HPDE6-E6E7 (cell line): ENCODE results near the gene LPIN1.

Source experiments
- DNase-seq: peaks from one replicate; pipeline ENCODE4 v3.0.0; 2011; ENCODE audit warnings: missing footprints; ENCODE audit errors: extremely low spot score

Gene LPIN1

GRCh38 chr2:11866358-11867335 is 120.2 kb downstream of the LPIN1 start:
- no peak for DNase-seq

GRCh38 chr2:11867926-11868325 is 121.5 kb downstream of the LPIN1 start:
- DNase-seq = peak; percentile 71

- DNase-seq = no peak
Observed at GRCh38 chr2:11869391-11869991, 123.1 kb downstream of the LPIN1 start.

- no peak for DNase-seq
Observed at GRCh38 chr2:11870064-11870463, 123.6 kb downstream of the LPIN1 start.

- DNase-seq = no peak
Observed at GRCh38 chr2:11870584-11870983, 124.2 kb downstream of the LPIN1 start.

- no peak for DNase-seq
Observed at GRCh38 chr2:11871421-11871820, 125.0 kb downstream of the LPIN1 start.

GRCh38 chr2:11872247-11872947 is 126.0 kb downstream of the LPIN1 start:
- DNase-seq = no peak

- no peak for DNase-seq
Observed at GRCh38 chr2:11872948-11873269, 126.5 kb downstream of the LPIN1 start.

GRCh38 chr2:11873356-11874154 is 127.1 kb downstream of the LPIN1 start:
- DNase-seq = no peak

GRCh38 chr2:11874861-11875260 is 128.4 kb downstream of the LPIN1 start:
- DNase-seq = no peak

- no peak for DNase-seq
Observed at GRCh38 chr2:11875481-11875880, 129.0 kb downstream of the LPIN1 start.

- DNase-seq = no peak
Observed at GRCh38 chr2:11876436-11876835, 130.0 kb downstream of the LPIN1 start.

- no peak for DNase-seq
Observed at GRCh38 chr2:11876889-11877288, 130.5 kb downstream of the LPIN1 start.
